Epidermal melanocyte (primary cell): ENCODE results near the gene UGT1A4.
"Not testable (repeated sequence)": the region's sequence is repeated elsewhere in the genome, so short reads cannot be mapped to it uniquely, and the experiment has no call there.

Experiments used
- DNase-seq: peaks from one replicate; pipeline ENCODE4 v3.0.0; 2011; ENCODE audit warnings: low spot score; ENCODE audit not compliant: insufficient read length

UGT1A4 gene

DNA sequence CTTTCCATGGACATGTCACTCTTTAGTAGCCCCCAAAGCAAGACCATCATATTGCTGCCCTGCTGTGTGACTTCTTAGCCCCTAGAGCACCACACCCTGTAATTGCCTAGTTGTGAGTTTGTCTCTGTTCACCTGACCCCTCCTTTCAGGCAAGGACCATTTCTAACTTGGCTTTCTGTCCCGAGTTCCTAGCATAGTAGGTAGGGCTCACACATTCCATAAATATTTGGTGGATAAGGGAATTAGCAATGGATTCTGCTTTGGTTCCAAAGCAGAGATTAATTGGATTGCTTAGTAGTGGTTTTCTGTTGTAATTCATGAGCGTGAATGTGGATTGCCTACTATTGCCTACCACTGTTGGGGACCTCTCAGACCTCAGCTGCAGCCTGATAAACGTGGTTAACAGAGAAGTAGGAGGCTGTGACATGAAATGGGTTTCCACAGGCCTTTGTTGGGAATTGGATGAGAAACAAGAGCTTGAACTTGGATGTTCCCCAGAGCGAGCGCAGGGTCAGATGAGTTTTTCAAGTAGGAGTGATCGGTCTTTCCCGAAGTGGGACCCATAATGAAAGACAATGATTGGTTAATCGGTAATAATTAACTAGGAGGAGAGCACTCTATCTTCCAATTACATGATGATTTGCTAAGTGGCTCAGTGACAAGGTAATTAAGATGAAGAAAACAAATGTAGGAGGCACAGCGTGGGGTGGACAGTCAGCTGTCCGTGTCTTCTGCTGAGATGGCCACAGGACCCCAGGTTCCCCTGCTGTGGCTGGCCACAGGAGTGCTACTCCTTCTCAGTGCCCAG lies 28.1 kb downstream of the UGT1A4 start:
- no peak for DNase-seq

DNA sequence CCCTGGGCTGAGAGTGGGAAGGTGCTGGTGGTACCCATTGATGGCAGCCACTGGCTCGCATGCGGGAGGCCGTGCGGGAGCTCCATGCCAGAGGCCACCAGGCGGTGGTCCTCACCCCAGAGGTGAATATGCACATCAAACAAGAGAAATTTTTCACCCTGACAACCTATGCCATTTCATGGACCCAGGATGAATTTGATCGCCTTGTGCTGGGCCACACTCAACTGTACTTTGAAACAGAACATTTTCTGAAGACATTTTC lies 28.7 kb downstream of the UGT1A4 start:
- no peak for DNase-seq

DNA sequence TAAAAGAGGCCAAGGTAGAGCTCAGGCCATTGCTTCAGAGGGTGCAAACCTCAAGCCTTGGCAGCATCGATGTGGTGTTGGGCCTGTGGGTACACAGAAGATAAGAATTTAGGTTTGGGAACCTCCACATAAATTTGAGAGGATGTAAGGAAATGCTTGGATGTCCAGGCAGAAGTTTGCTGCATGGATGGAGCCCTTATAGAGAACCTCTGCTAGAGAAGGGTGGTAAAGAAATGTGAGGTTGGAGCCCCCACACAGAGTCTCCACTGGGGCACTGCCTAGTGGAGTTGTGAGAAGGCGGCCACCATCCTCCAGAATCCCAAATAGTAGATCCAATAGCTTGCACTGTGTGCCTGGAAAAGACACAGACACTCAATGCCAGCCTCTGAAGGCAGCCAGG lies 32.2 kb downstream of the UGT1A4 start:
- not testable (repeated sequence) for DNase-seq

DNA sequence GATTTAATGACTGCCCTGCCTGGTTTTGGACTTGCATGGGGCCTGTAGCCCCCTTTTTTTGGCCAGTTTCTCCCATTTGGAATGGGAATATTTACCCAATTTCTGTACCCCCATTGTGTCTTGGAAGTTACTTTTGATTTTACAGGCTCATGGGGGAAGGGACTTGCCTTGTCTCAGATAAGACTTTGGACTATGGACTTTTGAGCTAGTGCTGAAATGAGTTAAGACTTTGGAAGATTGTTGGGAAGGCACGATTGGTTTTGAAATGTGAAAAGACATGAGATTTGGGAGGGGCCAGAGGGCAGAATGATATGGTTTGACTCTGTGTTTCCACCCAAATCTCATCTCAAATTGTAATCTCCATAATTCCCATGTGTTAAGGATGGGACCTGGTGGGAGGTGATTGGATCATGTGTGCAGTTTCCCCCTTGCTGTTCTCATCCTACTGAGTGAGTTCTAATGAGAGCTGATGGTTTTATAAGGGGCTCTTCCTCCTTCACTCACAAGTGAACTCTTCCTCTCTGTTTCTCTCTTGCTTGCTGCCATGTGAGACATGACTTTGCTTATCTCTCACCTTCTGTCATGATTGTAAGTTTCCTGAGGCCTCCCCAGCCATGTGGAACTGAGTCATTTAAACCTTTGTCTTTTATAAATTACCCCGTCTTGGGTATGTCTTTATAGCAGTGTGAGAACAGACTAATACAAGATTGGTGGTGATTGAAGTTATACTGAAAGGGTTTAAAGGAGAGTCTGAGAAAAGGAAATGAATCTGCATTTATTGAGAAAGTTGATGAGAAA lies 32.9 kb downstream of the UGT1A4 start:
- DNase-seq: not testable (repeated sequence)

DNA sequence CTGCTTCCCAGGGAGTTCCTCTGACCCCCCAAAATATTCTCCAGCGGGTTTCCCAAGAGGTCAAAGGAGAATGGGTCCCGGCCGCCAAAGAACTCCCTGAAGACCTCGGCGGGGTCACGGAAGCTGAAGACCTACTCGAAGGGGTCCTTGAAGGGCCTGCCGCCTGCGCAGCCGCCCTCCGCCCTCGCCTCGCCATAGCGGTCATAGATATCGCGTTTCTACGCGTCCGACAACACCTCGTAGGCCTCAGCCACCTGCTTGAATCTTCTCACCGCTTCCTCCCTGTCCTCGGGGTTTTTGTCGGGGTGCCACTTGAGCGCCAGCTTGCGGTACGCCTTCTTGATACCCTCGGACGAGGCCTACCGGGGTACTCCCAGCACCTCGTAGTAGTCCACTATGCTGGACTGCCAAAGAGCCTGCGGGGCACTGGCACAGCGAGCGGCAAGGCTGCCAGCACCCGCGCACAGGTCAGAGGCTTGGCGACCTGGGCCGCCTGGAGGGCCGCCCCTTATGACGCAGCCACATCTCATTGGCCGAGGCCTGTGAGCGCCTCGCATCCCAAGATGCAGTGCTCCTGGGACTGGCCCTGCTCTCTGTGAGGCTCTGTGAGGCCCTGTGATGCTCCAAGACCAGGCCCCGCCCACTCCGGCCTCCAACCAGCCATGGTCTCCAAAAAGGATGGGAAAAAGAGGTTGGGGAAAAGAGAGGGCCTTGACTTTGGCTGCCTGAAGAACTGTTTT lies 36.5 kb downstream of the UGT1A4 start:
- no peak for DNase-seq

DNA sequence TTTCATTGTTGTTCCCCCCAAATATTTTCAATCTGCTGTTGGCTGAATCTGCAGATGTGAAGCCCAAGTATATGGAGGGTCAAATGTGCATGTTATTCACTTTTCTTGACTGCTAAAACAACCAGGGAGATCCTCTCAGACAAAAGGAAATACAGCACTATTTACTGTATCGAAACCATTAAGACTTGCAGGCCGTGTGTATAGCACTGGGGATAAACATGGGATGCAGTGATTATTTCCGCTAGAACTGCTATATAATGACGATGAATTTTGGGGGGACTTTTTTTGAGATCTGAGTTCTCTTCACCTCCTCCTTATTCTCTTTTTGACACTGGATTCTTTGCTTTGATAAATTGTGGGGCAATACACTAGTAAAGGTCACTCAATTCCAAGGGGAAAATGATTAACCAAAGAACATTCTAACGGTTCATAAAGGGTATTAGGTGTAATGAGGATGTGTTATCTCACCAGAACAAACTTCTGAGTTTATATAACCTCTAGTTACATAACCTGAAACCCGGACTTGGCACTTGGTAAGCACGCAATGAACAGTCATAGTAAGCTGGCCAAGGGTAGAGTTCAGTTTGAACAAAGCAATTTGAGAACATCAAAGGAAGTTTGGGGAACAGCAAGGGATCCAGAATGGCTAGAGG lies 38.0 kb downstream of the UGT1A4 start:
- no peak for DNase-seq

DNA sequence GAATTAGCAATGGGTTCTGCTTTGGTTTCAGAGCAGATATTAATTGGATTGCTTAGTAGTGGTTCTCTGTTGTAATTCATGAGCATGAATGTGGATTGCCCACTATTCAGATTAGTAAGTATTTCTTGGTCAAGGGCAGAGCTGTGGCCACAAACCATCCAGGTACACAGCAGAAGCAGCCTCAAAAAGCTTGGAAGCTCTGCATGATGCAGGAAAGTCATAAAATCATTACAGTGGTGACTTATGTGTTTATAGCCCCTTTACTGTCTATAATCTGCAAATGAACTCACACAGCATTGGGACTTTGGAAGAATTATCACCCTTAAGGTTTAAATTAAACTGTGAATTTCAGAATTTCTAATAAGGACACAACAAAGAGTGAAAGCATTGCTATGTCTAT lies 39.6 kb downstream of the UGT1A4 start:
- DNase-seq: no peak

DNA sequence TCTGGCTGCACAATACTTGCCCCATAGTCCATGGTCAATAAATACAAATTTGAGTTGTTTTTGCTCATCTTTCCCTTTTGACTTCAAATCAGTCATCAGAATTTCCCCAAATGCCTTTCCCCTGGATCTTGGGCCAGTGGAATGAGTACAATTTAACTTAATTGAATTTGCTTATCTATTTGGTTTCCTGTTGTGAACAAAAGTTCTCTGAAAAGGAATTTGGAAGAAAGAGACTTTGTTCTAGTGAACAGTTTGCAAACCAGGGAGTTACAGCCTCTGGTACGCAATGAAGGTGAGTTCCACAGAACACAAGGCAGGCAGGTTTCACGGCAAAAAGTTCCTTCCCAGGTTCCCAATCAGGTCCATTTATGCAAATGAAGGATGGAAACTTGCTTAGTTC lies 40.3 kb downstream of the UGT1A4 start:
- no peak for DNase-seq

DNA sequence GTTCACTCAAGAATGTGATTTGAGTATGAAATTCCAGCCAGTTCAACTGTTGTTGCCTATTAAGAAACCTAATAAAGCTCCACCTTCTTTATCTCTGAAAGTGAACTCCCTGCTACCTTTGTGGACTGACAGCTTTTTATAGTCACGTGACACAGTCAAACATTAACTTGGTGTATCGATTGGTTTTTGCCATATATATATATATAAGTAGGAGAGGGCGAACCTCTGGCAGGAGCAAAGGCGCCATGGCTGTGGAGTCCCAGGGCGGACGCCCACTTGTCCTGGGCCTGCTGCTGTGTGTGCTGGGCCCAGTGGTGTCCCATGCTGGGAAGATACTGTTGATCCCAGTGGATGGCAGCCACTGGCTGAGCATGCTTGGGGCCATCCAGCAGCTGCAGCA lies 41.5 kb downstream of the UGT1A4 start, which contains the start of gene UGT1A1:
Gene UGT1A1, plus strand, starts transcription at position 228 of the 400 bp plus-strand sequence. Its CDS starts 18 bp downstream, at position 246.
- DNase-seq: no peak

DNA sequence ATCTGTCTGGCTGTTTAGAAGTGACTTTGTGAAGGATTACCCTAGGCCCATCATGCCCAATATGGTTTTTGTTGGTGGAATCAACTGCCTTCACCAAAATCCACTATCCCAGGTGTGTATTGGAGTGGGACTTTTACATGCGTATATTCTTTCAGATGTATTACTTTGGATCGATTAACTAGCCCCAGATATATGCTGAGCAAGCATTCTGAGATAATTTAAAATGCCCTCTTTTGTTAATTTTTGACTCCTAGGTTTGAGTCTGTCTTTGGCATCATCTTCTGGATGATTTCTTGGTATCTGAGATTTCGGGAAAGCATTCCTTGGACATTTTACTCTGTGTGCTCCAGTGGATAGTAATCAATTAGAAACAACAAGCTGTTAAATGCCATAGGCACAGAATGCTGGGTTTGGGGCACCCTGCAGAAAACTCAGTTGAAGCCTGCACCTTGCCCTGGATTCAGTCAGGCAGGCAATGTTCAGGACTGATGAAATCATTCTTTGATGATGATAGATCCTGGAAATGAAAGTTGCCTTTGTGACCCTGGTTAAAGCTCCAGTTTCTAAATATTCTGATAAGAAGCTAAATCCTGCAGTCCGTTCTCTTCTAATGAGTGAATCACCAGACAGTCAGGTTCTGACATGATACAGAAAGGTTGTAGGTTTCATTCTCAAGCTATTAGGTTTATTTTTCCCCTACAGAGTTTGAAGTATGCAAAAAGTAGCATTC lies 42.7 kb downstream of the UGT1A4 start:
- DNase-seq: no peak

DNA sequence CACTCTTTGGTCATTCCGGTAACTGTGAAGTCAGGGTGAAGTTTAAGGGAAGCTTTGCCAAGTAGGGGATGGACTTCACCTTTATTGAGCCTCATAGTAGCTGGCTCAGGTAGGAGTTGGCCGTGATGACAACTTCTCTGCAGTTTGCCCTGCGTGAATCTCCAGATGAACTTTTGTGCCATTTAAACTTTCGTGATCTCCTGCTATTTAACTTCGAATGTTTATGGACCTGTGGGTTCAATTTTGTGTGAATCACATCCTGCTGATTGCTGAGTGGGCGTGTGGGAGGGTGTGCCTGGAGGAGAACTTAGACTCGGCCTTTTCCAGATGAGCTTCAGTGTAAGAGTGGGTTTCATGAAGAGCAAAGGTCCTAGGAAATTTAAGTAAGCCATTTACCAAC lies 45.7 kb downstream of the UGT1A4 start:
- DNase-seq: no peak

DNA sequence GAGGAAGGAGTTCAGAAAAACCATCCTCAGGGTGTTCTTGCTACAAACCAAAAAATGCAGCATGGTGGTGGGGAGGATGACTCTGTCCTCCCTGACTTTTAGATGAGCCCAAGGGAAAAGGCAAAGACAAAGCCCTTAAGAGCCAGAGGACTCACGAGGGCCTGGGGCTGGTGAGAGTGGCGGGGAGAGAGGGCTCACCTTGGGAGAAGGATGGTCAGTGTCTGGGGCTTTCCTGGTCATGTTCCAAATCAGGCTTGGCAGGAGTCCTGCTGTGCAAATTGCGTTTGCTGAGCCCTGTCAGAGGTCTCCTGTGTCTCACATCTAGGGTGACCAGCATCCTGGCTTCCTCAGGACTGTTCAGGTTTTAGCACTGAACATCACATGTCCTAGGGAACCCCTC lies 46.2 kb downstream of the UGT1A4 start:
- DNase-seq: no peak

DNA sequence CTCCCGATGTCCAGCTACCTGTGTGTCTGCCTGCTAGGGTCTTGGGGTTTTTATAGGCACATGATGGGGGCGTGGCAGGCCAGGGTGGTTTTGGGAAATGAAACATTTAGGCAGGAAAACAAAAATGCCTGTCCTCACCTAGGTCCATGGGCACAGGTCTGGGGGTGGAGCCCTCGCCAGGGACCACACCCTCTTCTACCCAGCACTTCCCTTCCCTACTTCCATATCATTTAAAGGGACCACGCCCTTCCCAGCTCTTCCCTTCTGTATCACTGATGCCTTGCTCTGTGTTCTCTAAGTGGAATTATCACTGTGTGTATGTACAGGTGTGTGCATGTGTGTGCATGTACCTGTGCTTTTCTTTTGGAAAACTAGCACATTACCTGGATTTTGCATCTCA lies 47.9 kb downstream of the UGT1A4 start:
- DNase-seq: no peak

DNA sequence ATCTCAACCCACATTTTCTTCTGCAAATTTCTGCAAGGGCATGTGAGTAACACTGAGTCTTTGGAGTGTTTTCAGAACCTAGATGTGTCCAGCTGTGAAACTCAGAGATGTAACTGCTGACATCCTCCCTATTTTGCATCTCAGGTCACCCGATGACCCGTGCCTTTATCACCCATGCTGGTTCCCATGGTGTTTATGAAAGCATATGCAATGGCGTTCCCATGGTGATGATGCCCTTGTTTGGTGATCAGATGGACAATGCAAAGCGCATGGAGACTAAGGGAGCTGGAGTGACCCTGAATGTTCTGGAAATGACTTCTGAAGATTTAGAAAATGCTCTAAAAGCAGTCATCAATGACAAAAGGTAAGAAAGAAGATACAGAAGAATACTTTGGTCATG lies 49.5 kb downstream of the UGT1A4 start:
- DNase-seq: no peak

DNA sequence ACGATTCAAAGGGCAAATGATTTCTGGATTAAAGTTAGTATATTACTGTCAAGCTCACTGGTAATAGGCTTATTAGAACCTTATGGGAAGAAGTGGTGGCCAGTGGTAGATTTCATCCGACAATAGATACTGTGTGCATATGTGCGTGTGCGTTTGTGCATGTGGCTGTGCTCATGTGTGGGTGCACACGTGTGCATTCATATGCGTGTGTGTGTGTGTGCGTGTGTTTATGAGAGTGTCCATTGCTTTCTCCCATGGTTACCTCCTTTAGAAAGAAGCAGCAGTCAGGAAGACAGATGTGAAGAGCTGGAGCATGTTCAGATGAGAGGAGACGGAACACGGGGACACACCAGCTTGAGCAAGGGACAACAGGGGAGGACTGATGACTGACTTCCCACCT lies 50.7 kb downstream of the UGT1A4 start:
- no peak for DNase-seq

DNA sequence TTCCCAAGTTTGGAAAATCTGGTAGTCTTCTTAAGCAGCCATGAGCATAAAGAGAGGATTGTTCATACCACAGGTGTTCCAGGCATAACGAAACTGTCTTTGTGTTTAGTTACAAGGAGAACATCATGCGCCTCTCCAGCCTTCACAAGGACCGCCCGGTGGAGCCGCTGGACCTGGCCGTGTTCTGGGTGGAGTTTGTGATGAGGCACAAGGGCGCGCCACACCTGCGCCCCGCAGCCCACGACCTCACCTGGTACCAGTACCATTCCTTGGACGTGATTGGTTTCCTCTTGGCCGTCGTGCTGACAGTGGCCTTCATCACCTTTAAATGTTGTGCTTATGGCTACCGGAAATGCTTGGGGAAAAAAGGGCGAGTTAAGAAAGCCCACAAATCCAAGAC lies 53.6 kb downstream of the UGT1A4 start:
- no peak for DNase-seq

DNA sequence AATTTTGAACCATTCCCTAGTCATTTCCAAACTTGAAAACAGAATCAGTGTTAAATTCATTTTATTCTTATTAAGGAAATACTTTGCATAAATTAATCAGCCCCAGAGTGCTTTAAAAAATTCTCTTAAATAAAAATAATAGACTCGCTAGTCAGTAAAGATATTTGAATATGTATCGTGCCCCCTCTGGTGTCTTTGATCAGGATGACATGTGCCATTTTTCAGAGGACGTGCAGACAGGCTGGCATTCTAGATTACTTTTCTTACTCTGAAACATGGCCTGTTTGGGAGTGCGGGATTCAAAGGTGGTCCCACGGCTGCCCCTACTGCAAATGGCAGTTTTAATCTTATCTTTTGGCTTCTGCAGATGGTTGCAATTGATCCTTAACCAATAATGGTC lies 54.0 kb downstream of the UGT1A4 start:
- DNase-seq: no peak

DNA sequence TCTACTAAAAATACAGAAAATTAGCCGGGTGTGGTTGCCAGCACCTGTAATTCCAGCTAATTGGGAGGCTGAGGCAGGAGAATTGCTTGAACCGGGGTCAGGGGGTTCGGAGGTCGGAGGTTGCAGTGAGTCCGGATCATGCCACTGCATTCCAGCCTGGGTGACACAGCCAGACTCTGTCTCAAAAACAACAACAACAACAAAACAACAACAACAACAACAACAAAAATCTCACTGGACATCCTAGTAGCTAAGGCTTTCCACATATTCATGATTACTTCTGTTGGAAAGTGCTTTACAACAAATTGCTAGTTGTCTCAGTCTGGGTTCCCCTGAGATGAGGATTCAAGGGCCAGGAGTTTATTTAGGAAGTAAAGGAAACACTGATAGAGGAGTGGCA lies 55.3 kb downstream of the UGT1A4 start:
- DNase-seq: no peak

DNA sequence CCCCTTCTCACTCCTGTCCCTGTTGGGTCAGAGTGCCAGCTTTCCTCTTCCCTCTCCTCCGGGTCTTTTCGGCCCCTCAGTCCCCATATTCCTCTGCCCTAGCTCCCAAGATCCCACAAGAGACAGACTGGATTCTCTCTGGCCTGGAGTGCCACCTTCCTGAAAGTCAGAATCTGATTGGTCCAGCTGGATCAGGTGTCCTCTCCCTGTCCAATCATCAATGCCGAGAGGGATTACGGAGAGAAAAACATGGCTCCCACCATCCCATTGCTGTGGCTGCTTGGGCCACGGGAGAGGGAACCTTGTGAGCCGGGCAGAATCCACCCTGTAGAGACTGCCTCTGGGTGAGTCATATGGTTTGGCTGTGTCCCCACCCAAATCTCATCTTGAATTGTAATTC lies 56.9 kb downstream of the UGT1A4 start:
- DNase-seq: no peak

DNA sequence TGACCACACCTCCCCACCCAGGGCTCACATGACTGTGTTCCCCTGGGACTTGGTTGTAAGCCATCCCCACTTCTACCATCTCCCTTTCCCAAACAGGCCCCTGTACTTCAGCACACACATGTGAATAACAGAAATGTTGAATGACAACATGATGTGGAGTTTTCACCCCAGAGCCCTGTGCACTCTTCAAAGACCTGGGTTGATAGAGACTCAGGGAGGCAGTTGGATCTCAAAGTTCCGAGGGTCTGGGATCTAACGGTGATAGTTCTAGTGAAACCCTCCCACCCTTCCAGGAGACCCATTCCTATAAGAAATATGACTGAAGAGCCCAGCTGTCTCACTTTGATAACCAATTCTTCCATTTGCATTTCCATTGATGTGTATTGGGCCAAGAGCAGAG lies 59.5 kb downstream of the UGT1A4 start, which contains the start of gene MROH2A:
Gene MROH2A, plus strand, starts transcription at position 301 of the 400 bp plus-strand sequence. CDS start 1,029 bp downstream, outside the sequence.
- DNase-seq: no peak

DNA sequence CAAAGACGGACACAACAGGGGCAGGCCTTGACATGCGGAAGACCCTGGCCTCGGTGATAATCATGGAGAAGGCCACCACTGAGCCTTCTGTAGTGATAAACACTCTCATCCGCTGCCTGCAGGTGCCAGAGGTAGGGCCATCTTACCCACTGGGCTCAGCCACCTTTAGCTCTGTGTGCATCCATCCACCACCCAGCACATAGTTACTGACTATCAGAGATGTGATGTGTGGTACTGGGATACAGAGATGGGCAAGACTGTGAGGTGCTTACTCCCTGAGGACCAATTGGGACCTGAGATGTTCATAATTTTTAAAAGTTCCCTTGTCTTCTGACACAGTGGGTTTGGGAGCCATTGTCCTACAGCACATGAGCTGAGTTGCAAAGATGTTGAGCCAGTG lies 61.2 kb downstream of the UGT1A4 start:
- DNase-seq: no peak
